NCI-H2196 (cell line): ENCODE measurements around the gene UGCG.
"Not testable (repeated sequence)": the region's sequence is repeated elsewhere in the genome, so short reads cannot be mapped to it uniquely, and the experiment has no call there.

Experiments
- DNase-seq: peaks from one replicate; lab custom pipeline; 2025; ENCODE audit not compliant: unreplicated experiment; lab: John Stamatoyannopoulos, UW

Gene UGCG

GRCh38 chr9:111949919-111950318 is 53.3 kb downstream of the UGCG start:
- no peak for DNase-seq

DNA sequence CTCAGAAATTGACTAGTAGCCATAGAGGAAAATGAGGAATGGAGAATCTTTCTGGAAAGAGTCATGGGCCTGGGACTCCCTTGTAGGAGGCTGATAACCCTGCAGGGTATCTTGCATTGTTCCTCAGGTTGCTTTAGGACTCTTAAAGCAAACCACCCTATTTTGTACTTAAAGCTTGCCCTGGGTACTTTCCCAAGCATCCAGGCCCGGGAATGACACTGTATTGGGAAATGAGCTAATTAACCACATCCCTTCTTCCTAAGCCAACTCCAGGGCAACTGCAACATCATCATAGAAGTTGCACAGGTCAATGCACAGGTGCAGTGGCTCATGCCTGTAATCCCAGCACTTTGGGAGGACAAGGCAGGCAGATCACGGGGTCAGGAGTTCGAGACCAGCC is 55.9 kb downstream of the UGCG start:
- DNase-seq, result no peak

DNA sequence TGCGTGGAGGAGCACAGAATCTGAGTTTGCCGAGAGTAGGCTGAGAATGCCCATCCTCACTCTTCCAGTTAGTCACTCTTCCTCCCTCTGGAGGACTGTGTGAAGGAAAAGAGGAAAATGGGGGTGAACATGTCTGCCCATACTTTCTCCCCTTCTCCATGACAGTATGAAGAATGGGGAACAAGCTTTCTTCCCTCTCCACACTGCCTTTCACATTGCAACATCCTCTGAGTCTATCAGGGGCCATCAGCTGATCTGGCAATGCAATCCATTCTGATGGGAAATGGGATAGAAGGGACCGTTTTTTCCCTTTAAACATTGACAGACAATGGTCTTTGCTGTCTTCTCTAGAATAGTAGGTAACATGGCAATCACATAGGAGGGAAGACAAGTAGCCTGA is 56.8 kb downstream of the UGCG start:
- DNase-seq, result no peak

- peak; percentile 72 for DNase-seq
These were observed 58.4 kb downstream of the UGCG start for GRCh38 chr9:111955048-111955447.

- DNase-seq, result peak; percentile 42
These were observed 61.4 kb downstream of the UGCG start for GRCh38 chr9:111957856-111958631.

- DNase-seq, result no peak
These were observed 63.1 kb downstream of the UGCG start for GRCh38 chr9:111959468-111960359.

GRCh38 chr9:111960485-111960884 is 63.9 kb downstream of the UGCG start:
- not testable (repeated sequence) for DNase-seq

DNA sequence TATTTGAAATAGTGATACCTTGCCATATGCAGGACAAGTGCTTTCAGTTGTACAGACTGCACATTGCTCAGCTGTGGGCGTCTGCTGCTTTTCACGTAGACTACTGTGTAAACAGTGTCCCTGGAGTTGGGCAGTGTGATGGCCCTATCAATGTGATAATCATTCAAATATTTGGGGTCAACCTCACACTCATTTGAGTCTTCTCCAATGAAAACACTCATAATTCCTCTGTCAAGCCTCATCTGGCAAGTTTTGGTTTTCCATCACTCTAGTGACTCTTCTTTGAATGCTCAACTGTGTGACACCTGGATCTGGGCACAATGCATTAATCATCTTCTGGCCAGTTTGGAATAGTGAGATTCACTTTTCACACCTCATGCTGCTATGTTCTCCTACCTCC is 64.4 kb downstream of the UGCG start:
- peak; percentile 52 for DNase-seq

DNA sequence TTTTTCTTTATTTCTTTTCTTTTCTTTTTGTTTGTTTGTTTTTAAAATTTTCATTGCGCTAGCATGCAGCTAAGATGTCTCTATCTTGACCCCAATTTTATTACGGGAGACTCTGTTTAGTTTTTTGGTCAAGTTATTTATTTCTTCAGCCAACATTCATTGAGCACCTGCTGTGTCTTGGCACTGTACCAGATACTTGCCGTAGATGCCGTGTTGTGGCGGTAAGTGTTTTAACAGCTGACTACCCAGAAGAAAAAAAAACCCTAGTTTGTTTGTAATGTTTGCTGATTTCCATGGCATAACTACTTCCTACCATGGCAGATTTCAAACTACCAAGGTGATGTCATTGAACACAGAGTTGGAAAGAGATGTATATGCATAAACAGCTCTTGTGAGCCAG is 65.0 kb downstream of the UGCG start:
- peak; percentile 92 for DNase-seq

DNA sequence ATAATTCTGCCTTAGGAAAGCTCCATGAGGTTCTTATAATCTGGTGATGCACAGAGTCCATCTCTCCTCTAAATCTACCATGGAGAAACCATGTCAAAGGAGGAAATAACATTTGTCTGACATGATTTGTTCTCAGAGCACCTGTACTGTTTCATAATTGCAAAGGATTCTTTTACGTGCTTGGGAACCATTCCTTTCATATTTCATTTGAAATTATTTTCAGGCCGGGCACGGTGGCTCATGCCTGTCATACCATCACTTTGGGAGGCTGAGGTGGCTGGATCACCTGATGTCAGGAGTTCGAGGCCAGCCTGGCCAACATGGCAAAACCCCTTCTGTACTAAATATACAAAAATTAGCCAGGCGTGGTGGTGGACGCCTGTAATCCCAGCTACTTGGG is 65.4 kb downstream of the UGCG start:
- DNase-seq, result no peak

GRCh38 chr9:111963995-111964394 is 67.4 kb downstream of the UGCG start:
- DNase-seq, result no peak

DNA sequence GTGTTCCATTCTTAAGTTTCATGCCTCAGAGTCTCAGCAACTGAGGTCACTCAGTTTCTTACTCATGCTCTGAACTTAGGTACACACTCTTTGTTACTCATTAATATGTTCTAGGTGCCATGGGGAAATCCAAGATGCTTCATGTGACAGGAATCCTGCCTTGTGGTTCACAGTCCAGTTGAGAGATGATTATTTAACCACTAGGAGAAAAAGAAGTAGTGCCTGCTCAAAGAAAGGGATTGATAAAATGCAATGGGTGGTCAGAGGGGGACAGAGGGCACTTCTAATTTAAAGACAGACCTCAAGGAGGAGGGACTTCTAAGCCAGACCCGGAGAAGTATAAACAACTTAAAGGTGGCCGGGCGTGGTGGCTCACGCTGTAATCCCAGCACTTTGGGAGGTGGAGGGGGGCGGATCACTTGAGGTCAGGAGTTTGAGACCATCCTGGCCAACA is 69.0 kb downstream of the UGCG start:
- DNase-seq, result no peak

DNA sequence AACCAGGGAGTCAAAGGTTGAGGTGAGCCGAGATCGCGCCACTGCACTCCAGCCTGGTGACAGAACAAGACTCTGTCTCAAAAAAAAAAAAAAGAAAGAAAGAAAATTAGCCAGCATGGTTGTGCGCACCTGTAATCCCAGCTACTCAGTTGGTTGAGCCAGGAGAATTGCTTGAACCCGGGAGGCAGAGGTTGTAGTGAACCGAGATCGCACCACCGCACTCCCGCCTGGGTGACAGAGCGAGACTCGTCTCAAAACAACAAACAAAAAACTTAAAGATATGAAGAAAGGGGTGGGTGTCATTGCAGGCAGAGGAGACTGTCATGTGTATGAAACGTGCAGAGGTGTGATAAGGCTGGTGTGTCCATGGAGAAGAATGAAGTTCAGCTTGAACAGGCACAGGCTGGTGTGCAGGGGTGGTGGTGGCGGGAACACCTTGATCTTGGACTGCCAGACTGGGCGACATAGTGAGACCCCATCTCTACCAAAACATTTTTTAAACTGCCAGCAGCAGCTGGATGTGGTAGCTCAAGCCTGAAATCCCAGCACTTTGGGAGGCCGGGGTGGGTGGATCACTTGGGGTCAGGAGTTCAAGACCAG is 69.6 kb downstream of the UGCG start:
- DNase-seq, result no peak

GRCh38 chr9:111966861-111967291 is 70.3 kb downstream of the UGCG start:
- peak; percentile 62 for DNase-seq

- no peak for DNase-seq
These were observed 71.0 kb downstream of the UGCG start for GRCh38 chr9:111967621-111968020.

DNA sequence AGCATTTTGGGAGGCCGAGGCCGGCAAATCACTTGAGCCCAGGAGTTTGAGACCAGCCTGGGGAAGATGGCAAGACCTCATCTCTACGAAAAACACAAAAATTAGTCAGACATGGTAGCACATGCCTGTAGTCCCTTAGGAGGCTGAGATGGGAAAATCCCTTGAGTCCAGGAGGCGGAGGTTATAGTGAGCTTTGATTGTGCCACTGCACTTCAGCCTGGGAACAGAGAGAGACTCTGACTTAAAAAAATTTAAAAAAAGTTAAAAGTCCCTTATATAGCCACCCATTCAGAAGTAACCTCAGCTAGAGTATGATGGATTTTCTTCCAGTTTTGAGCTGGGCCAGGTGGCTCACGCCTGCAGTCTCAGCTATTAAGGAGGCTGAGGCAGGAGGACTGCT is 72.4 kb downstream of the UGCG start:
- no peak for DNase-seq

- DNase-seq, result no peak
These were observed 73.0 kb downstream of the UGCG start for GRCh38 chr9:111969622-111970021.

- DNase-seq, result no peak
These were observed 74.2 kb downstream of the UGCG start for GRCh38 chr9:111970827-111971226.

DNA sequence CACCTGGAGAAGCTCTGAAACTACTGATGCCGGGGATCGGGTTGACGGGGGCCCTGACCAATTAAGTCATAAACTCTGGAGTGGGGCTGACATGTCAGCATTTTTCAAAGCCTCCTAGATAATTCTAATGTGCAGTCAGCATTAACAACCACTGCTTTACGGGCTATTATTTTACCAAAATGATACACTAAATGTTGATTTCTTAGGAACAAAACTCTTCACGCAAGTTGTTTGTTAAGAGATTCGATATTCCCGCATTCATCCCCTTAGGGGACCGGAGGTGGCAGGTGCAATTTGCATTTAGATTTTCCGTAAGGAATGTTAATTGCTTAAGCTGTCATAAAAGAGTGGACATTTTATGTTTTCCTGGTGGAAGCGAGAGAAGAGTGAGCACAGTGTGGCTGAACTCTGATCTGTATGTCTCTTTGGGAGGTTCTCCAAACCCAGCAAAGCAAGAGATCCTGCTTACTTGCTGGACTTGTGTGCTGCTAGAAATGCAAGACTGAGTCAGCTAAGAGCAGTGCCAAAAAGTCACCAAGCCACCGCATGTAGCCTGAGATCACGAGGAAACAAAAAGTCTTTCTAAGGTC is 77.6 kb downstream of the UGCG start:
- peak; percentile 64 for DNase-seq

- DNase-seq, result peak; percentile 49
These were observed 79.1 kb downstream of the UGCG start for GRCh38 chr9:111975709-111976108.

DNA sequence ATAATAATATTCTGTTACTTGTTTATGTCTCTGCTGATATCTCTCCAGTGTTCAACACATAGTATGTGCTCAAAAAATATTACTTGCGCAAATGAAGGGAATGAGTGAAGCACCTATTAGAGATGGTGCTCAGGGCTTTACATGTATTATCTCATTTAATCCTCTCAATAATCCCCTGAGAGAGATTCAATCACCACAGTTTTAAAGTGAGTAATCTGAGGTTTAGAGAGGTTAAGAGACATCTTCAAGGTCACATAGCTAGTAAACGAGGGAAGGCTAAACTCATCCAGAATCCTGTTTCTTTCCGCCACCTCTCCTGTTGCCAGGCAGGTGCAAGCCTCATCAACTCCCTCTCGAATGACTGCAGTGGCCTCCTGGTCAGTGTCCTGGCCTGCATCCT is 82.0 kb downstream of the UGCG start:
- DNase-seq, result no peak
